Activated T-cell treated with anti-CD3 and anti-CD28 coated beads for 4 hours (primary cell): ENCODE results near the gene CTAG1A.
"Not testable (repeated sequence)": the region's sequence is repeated elsewhere in the genome, so short reads cannot be mapped to it uniquely, and the experiment has no call there.

Source experiments
- DNase-seq: peaks from one replicate; pipeline ENCODE4 v3.0.0-alpha.2; 2020

CTAG1A gene

DNA sequence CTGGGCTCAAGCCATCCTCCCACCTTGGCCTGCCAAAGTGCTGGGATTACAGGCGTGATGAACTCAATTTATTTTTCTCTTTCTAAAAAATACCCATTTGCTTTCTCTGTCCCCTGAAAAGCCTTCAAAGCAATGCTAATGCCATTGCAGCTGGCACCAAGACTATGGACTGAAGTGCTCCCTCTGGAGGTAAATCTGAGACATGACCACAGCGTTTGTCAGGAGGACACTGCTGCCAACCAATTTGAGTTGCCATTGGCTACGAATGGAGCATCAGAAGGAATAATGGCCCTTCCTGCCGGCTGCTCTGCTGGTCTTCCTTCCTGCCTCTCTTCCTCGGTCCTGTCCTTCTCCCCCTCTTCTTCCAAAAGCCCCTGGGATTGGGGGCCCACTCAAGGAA, 9.9 kb upstream of the CTAG1A start:
- not testable (repeated sequence) for DNase-seq

DNA sequence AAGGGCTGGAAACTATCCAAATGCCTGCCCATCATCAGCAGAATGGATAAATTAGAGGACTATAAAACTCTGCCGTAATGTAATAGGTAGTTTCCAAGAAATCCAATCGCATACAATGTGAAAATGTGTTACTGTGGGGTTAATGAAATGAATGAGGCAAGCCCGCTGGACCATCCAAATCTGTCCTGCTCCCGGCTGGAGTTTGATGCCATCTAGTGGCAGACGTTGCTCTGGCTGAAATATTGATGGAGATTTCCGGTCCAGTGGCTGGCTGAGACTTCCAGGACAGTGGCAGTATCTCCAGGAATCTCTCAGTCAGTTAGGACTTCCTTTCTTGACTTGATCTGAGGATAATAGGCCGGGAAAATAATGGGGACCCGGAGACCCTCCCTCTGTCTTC, 1.9 kb upstream of the CTAG1A start:
- DNase-seq, result not testable (repeated sequence)

- not testable (repeated sequence) for DNase-seq
Measured at GRCh38 chrX:154590415-154590814, 5.5 kb downstream of the CTAG1A start.

DNA sequence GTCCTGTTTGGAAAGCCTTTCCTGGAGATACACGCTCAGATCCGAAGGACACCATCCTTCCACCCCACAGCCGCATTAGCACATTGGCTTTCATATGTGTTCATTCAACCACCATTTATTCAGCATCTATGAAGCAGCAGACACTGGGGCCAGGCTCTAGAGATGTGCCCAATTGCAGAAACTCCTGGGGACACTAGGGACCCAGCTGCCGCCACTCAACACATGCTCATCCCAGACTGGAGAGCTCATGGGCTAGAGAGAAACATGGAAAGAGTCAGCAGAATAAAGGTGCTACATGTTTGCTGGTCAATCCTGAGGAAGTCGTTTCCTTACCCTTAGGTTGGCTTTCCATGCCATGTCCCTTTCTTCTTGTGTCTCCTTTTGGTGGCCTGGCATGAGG, 7.6 kb downstream of the CTAG1A start:
- no peak for DNase-seq

DNA sequence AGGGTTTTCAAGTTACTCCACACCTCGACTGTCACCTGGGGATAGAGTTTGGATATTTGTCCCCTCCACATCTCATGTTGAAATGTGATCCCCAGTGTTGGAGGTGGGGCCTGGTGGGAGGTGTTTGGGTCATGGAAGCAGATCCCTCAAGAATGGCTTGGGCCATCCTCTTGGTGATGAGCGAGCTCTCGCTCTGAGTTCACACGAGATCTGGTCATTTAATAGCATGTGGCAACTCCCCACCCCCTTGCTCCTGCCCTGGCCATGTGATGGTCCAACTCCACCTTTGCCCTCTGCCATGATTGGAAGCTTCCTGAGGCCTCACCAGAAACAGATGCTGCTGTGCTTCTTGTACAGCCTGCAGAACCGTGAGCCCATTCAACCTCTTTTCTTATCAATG, 8.3 kb downstream of the CTAG1A start:
- no peak for DNase-seq

DNA sequence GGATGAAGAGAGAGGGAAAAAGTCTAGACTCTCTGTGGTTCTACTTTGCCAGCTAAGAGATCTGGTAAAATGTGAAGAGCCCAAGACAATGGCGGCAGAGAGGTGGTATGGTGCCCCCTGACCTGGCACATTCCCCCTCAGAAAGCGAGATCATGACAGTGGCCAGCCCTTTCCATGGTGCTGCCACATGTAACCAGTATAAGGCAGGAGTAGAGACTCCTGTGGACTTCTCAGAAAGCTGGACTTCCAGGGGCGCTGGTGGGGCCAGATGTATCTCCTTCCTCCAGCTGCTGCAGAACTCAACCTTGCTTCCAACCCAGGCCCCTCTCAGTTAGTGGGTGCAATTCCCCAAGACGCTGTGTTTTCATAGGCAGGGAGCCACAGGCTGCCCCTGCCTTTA, 9.6 kb downstream of the CTAG1A start:
- no peak for DNase-seq

GRCh38 chrX:154595559-154596249, 10.8 kb downstream of the CTAG1A start:
- DNase-seq, result no peak

- DNase-seq, result no peak
Measured at GRCh38 chrX:154596290-154596929, 11.5 kb downstream of the CTAG1A start.

GRCh38 chrX:154597221-154597620, 12.3 kb downstream of the CTAG1A start:
- DNase-seq, result no peak

DNA sequence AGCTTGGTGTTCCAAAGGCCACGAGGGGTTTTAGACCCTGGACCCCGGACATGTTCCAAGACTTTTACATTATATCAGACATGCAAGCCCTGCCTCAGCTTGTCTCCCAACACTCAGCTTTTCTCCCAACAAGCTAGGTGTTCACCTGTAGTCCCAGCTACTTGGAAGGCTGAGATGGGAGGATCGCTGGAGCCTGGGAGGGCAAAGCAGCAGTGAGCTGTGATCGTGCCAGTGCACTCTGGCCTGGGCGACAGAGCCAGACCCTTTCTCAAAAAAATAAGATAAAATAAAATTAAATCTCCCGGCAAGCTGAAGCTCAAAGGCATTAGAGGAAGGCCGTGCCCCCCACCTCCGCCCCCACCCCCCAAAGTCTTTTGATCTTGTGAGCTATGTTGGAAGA, 13.7 kb downstream of the CTAG1A start:
- DNase-seq, result no peak

- DNase-seq, result no peak
Measured at GRCh38 chrX:154599531-154599930, 14.6 kb downstream of the CTAG1A start.

GRCh38 chrX:154600759-154601374, 15.9 kb downstream of the CTAG1A start:
- no peak for DNase-seq

DNA sequence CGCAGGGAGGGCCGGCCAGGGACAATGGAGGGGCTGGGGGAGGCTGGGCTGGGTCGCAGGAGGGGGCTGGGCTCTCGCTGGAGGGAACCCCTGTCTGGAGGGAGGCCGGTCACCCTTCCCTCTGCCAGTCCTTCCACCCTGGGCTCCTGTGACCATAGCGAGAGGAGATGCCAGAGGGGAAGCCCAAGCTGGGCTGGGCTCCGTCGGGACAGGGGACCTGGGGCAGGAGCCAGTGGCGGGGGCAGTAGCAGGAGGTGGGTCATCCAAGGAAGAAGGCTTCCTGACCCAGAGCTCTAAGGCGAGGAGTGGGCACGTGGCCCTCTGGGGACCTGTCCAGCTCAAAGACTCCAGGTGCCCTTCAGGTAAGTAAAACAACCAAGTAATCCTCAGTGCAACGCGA, 17.3 kb downstream of the CTAG1A start:
- no peak for DNase-seq

DNA sequence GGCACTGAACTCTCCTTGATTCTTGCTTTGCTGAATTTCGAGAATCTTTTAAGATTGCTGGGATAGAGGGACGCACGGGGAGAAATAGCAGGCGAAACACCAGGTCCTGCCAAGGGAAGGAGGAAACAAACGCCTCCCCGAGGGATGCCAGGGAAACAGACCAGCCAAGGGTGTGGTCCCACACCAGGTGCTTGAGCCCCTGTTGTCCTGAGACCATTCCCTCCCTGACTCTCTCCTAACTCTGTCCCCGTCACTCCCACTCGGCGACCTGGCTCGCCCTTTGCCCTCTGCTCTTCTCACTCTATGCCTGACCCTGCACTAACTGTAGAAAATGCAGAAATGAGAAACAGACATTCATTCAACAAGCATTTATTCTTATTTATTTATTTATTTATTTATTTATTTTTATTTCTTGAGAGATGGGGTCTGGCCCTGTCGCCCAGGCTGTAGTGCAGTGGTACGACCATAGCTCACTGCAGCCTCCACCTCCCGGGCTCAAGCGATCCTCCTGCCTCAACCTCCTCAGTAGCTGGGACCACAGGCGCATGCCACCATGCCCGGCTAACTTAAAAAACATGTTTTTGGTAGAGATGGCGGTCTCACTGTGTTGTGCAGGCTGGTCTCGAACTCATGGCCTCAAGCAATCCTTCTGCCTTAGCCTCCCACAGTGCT, 18.0 kb downstream of the CTAG1A start:
- DNase-seq, result no peak

DNA sequence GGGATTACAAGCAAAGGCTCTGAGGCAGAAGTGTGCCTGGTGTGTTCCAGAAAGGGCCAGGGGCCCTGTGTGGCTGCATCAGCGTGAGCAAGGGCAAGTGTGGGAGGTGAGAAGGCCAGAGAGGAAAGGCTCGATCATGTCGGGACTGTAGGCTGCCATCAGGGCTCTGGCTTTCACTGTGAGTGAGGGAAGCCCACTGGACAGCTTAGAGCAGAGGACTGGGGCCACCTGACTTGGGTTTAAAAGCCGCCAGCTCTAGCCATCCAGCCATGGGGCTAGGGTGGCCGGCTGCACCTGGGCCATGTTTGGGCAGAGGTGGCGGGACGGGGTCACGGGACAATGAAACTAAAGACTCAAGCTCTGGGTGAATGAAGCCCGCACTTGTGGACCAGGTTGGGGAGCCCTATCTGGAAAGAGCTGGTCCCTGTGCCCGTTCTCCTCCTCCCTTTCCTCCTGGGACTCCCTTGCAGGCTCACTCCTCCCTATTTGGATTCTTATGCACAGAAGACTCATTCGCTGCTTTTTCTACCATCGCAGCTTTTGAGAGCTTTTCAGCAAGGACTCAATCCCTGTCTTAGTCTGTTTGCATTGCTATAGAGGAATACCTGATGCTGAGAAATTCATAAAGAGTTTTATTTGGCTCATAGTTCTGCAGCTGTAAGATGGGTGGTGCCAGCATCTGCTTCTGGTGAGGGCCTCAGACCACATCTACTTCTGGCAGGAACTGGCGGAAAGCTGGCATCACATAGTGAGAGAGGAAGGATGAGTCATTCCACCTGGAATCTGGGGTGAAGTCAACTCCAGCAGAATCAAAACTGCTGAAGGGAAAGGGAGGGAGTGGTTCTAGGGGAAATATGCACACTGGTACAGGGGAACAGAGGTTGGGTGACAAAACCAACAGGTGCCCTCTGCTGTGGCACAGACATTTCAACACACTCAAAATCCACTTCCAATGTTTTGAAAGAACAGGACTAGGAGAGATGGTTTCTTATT, 18.8 kb downstream of the CTAG1A start:
- DNase-seq, result no peak

GRCh38 chrX:154605566-154605965, 20.6 kb downstream of the CTAG1A start:
- no peak for DNase-seq

DNA sequence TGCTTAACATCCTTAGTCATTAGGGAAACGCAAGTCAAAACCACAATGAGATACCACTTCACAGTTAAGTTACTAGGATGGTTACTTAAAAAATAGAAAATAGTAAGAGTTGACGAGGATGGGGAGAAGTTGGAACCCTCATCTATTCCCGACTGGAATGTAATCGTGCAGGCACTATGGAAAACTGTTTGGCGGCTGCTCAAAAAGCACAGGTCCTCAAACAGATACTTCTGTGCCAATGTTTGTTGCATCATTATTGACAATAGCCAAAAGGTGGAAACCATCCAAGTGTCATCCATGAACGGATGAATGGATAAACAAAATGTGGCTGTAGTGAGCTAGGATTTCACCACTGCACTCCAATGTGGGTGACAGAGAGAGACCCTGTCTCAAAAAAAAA, 22.4 kb downstream of the CTAG1A start:
- DNase-seq, result no peak

DNA sequence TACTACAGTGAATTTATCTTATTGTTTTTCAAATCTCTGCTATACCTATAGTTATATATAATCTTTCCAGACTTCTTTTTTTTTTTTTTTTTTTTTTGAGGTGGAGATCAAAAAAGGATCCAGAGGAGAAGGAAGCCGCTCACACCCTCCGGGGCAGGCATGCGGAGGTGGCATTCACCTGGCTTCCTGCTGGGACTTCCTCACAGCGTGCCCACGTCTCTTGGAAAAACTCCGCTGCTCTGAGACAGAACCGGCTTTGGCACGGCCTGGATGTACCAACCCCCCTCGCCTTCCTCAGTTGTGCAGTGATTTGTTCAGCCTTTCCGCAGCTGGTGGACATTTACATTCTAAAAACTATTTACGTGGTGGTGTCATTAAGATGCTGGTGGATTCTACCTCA, 23.0 kb downstream of the CTAG1A start:
- not testable (repeated sequence) for DNase-seq

DNA sequence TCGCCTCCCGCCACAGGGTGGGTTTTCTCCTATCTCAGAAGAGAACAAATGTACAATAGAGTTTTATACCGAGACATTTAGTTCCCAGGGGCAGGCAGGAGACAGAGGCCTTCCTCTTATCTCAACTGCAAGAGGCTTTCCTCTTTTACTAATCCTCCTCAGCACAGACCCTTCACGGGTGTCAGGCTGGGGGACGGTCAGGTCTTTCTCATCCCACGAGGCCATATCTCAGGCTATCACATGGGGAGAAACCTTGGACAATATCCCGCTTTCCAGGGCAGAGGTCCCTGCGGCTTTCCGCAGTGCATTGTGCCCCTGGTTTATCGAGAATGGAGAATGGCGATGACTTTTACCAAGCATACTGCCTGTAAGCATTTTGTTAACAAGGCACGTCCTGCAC, 23.9 kb downstream of the CTAG1A start:
- DNase-seq, result not testable (repeated sequence)

DNA sequence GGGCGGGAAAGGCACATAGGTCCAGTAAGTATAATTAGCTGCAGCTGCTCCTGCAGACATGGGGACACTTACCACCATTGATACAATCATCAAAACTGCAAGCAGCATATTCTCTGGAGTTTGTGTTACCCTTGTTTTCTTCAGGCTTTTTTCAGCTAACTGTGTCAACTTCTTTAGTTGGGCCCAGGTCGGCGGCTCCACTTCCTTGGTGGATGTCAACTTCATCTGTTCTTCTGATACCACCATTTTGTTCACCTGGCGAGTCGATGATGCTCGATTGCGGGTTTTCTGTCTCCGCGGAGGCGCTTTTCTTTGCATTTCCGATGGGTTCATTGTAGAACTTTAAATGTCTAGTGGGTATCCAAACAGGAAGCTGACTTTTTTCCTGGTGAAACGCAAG, 26.2 kb downstream of the CTAG1A start:
- DNase-seq, result not testable (repeated sequence)

DNA sequence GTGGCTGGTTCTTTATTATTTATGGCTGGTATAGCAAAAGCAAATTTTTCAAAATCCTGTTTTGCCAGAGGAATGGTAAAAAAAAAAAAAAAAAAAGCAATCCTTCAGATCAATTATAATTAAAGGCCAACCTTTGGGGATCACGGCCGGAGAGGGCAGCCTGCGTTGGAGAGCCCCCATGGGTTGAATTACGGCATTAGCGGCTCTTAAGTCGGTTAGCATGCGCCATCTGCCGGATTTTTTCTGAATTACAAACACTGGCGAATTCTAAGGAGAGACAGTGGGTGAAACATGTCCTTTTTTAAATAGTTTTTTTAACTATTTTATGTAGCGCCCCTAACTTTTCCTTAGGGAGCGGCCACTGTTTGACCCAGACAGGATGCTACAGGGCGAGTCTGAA, 28.7 kb downstream of the CTAG1A start:
- not testable (repeated sequence) for DNase-seq

GRCh38 chrX:154619182-154619581, 34.2 kb downstream of the CTAG1A start, which contains the start of gene CTAG1B:
CTAG1B (minus strand) TSS chrX:154619282; CDS start chrX:154619218, 64 bp downstream.
- DNase-seq, result not testable (repeated sequence)
